Neural progenitor cell (in vitro differentiated cells): ENCODE results near the gene PNPLA6. TPM values are rescaled to one million over a fixed set of nuclear protein-coding genes. Genes with fewer than 3 reads are reported as not detected.
A peak's percentile ranks its signal among the peaks of the same experiment; 100 is the strongest.

ENCODE experiments used
- DNase-seq: peaks from one replicate; pipeline ENCODE4 v3.0.0-alpha.2; 2016; ENCODE audit warnings: low spot score
- H2AFZ ChIP-seq: fragments of 200-600 bp; sonication (generic); replicated peaks from 2 replicates; pipeline ENCODE4 v1.6.1; 2016; ENCODE audit warnings: antibody characterized with exemption
- H3F3A ChIP-seq: fragments of 200-600 bp; sonication (generic); 2 replicates; pipeline ENCODE4 v1.6.1; 2016; ENCODE audit warnings: antibody characterized with exemption, low read depth
- H3K27ac ChIP-seq: fragments of 200-600 bp; sonication (generic); 2 replicates; pipeline ENCODE4 v1.5.1; 2016; ENCODE audit warnings: mild to moderate bottlenecking
- H3K27me3 ChIP-seq: fragments of 200-600 bp; sonication (generic); 2 replicates; pipeline ENCODE4 v1.6.1; 2016; ENCODE audit warnings: mild to moderate bottlenecking, moderate library complexity
- H3K36me3 ChIP-seq: fragments of 200-600 bp; sonication (generic); 2 replicates; pipeline ENCODE4 v1.5.1; 2016
- H3K4me1 ChIP-seq: fragments of 200-600 bp; sonication (generic); 2 replicates; pipeline ENCODE4 v1.6.1; 2016; ENCODE audit warnings: mixed run types
- H3K4me2 ChIP-seq: fragments of 200-600 bp; sonication (generic); 2 replicates; pipeline ENCODE4 v1.6.1; 2016
- H3K4me3 ChIP-seq: fragments of 200-600 bp; sonication (generic); 2 replicates; pipeline ENCODE4 v1.5.1; 2016
- H3K79me2 ChIP-seq: fragments of 200-600 bp; sonication (generic); 2 replicates; pipeline ENCODE4 v1.6.1; 2016; ENCODE audit warnings: low read depth
- H3K9ac ChIP-seq: fragments of 200-600 bp; sonication (generic); 2 replicates; pipeline ENCODE4 v1.6.1; 2016
- H3K9me3 ChIP-seq: fragments of 200-600 bp; sonication (generic); 2 replicates; pipeline ENCODE4 v1.5.1; 2016; ENCODE audit warnings: low read depth
- H4K20me1 ChIP-seq: fragments of 200-600 bp; sonication (generic); 2 replicates; pipeline ENCODE4 v1.6.1; 2016; ENCODE audit warnings: low read depth
- H3K27ac Mint-ChIP-seq: 3 replicates; pipeline ENCODE4 v1.8.0; 2021; ENCODE audit warnings: mixed read lengths
- H3K27me3 Mint-ChIP-seq: 2 replicates; pipeline ENCODE4 v1.8.0; 2022; ENCODE audit warnings: low read depth, mild to moderate bottlenecking, inconsistent platforms, moderate library complexity, mixed read lengths; ENCODE audit not compliant: insufficient read depth
- H3K36me3 Mint-ChIP-seq: 3 replicates; pipeline ENCODE4 v1.8.0; 2021; ENCODE audit warnings: mixed read lengths
- H3K4me1 Mint-ChIP-seq: 3 replicates; pipeline ENCODE4 v1.8.0; 2021; ENCODE audit warnings: mixed read lengths
- H3K4me3 Mint-ChIP-seq: 3 replicates; pipeline ENCODE4 v1.8.0; 2021; ENCODE audit warnings: mild to moderate bottlenecking, moderate library complexity, mixed read lengths
- H3K9me3 Mint-ChIP-seq: 3 replicates; pipeline ENCODE4 v1.8.0; 2020; ENCODE audit warnings: mixed read lengths
- CTCF ChIP-seq: fragments of 200-600 bp; sonication (generic); IDR thresholded peaks from 2 replicates; pipeline ENCODE4 v1.5.1; 2017; ENCODE audit warnings: antibody characterized with exemption, mild to moderate bottlenecking
- EZH2 ChIP-seq: fragments of 200-600 bp; sonication (generic); IDR thresholded peaks from 2 replicates; pipeline ENCODE4 v1.6.1; 2017; ENCODE audit warnings: antibody characterized with exemption, mild to moderate bottlenecking, moderate library complexity
- EZH2phosphoT487 ChIP-seq: fragments of 200-600 bp; sonication (generic); IDR thresholded peaks from 2 replicates; pipeline ENCODE4 v1.6.1; 2017; ENCODE audit warnings: antibody characterized with exemption
- total RNA-seq: library from RNA; depleted of rRNA; stranded (reverse); fragments of >200 nt; gene quantifications from 2 replicates; pipeline ENCODE4 v1.2.3, GENCODE V29; 2015; ENCODE audit warnings: low replicate concordance

The PNPLA6 gene
- total RNA-seq, 1 donor from 2014 or later: 25.5 TPM

- peaks cover 12% of the 10 kb centered on the region for H3F3A ChIP-seq
- DNase-seq: no peak
- no peaks in the 10 kb centered on the region for H3K9me3 ChIP-seq
- H3K9me3 Mint-ChIP-seq: no peaks in the 10 kb centered on the region
- no peak overlapping the region for H3K9ac ChIP-seq
- peaks cover 17% of the 10 kb centered on the region for H3K4me1 Mint-ChIP-seq
- H3K27ac ChIP-seq: no peak overlapping the region
- peak overlapping the region; percentile 62 for H3K4me2 ChIP-seq
- H3K27me3 ChIP-seq: no peaks in the 10 kb centered on the region
- no peaks in the 10 kb centered on the region for H3K36me3 ChIP-seq
- peaks cover 21% of the 10 kb centered on the region for H3K79me2 ChIP-seq
- peaks cover 4% of the 10 kb centered on the region for H3K4me1 ChIP-seq
- H2AFZ ChIP-seq: peak overlapping the region; percentile 48
- no peaks in the 10 kb centered on the region for H4K20me1 ChIP-seq
- H3K4me3 ChIP-seq: peak overlapping the region; percentile 19
- peaks cover 4% of the 10 kb centered on the region for H3K36me3 Mint-ChIP-seq
- H3K4me3 Mint-ChIP-seq: peak overlapping the region; percentile 87
- peaks cover 8% of the 10 kb centered on the region for H3K27me3 Mint-ChIP-seq
- TF ChIP-seq EZH2 (no peak), CTCF (no peak), EZH2phosphoT487 (no peak)
- peak overlapping the region; percentile 98 for H3K27ac Mint-ChIP-seq
Measured at GRCh38 chr19:7515110-7515644, 20.3 kb upstream of the PNPLA6 start.

- Mint-ChIP-seq H3K36me3 (peaks cover 4% of the 10 kb centered on the region), H3K4me1 (peaks cover 17% of the 10 kb centered on the region), H3K27me3 (peaks cover 6% of the 10 kb centered on the region), H3K4me3 (peak within 1 kb of the TSS; percentile 92), H3K27ac (peak within 1 kb of the TSS; percentile 98), H3K9me3 (no peaks in the 10 kb centered on the region)
- no peak for TF ChIP-seq CTCF
- no peak for TF ChIP-seq EZH2
- no peak for TF ChIP-seq EZH2phosphoT487
- H3K4me3 ChIP-seq: peak within 1 kb of the TSS; percentile 57
- H3K4me2 ChIP-seq: peak within 1 kb of the TSS; percentile 89
- DNase-seq: peak; percentile 96
- H3K27me3 ChIP-seq: no peaks in the 10 kb centered on the region
- H3K4me1 ChIP-seq: peaks cover 4% of the 10 kb centered on the region
- H3K9me3 ChIP-seq: no peaks in the 10 kb centered on the region
- H2AFZ ChIP-seq: peak within 1 kb of the TSS; percentile 48
- no peaks in the 10 kb centered on the region for H4K20me1 ChIP-seq
- peak within 1 kb of the TSS; percentile 80 for H3K9ac ChIP-seq
- H3K27ac ChIP-seq: no peak within 1 kb of the TSS
- peaks cover 12% of the 10 kb centered on the region for H3F3A ChIP-seq
- H3K79me2 ChIP-seq: peaks cover 21% of the 10 kb centered on the region
- no peaks in the 10 kb centered on the region for H3K36me3 ChIP-seq
Measured at GRCh38 chr19:7515645-7516151, 19.8 kb upstream of the PNPLA6 start, which contains the start of gene ZNF358. TSS of gene ZNF358 (plus strand) at chr19:7516103. CDS start at chr19:7519243, 3,140 bp downstream.

GRCh38 chr19:7516333-7516732 is 19.2 kb upstream of the PNPLA6 start:
- peak; percentile 12 for DNase-seq
- peaks cover 10% of the 10 kb centered on the region for H3K27me3 Mint-ChIP-seq
- Histone ChIP-seq H3K9ac (peak overlapping the region; percentile 80), H3K4me3 (peak overlapping the region; percentile 57), H4K20me1 (no peaks in the 10 kb centered on the region), H2AFZ (no peak overlapping the region), H3K79me2 (peaks cover 21% of the 10 kb centered on the region), H3K36me3 (no peaks in the 10 kb centered on the region), H3K4me1 (peaks cover 4% of the 10 kb centered on the region), H3K27ac (no peak overlapping the region), H3K27me3 (no peaks in the 10 kb centered on the region), H3K4me2 (peak overlapping the region; percentile 89), H3K9me3 (no peaks in the 10 kb centered on the region), H3F3A (peaks cover 18% of the 10 kb centered on the region)
- TF ChIP-seq EZH2: no peak
- no peak for TF ChIP-seq EZH2phosphoT487
- TF ChIP-seq CTCF: no peak
- peaks cover 6% of the 10 kb centered on the region for H3K36me3 Mint-ChIP-seq
- H3K9me3 Mint-ChIP-seq: no peaks in the 10 kb centered on the region
- peaks cover 22% of the 10 kb centered on the region for H3K4me1 Mint-ChIP-seq
- H3K27ac Mint-ChIP-seq: peak overlapping the region; percentile 96
- peak overlapping the region; percentile 92 for H3K4me3 Mint-ChIP-seq
